OCI-M2 (cell line): Measurements from ENCODE around the gene VSTM2A.
"Not testable (repeated sequence)": the region's sequence is repeated elsewhere in the genome, so short reads cannot be mapped to it uniquely, and the experiment has no call there.

Experiments used
- DNase-seq: peaks from one replicate; lab custom pipeline; 2025; ENCODE audit not compliant: unreplicated experiment; lab: John Stamatoyannopoulos, UW

VSTM2A gene

DNA sequence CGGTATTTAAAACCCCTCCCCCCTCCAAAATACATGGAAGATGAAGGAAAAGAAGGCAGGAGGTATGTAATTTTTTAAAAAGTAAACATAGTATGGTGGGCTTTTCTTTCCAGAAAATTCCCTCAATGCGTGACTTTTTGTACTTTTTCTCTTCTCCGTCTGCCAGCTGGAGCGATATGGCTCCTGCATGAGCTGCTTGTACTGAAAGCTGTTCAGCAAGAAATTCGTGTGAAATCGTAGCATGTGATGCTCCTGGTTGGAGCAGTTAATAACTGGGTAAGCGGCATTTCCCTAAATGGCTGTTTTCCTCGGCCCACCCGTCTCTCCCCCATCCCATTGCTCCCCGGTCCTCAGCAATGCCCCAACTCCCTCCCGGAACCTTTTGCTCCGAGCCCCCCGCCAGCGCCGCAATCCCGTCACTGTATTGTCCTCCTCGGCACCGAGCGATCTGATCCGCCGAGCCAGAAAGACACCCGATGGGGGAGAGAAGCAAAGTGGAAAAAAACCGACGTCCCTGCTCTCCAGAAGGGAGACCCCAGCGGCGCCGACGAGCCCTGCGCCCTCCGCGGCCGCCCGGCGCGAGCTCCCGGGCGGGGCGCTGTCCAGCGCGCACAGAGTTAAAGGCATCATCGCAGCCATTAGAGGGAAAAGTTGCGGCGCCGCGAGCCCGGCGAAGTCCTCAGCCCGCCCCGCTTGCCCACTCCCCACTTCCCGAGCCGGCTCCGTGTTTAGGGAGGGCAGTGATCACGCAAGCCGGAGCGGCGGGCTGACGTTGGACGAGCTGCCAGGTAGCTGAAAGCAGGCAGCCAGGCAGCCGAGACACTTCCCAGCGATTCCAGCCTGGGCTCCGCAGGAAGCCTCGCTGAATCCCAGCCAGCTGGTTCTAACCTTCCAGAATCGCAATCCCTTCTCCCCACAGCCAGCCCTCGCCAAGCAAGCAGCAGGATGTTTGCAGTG is at the start of gene VSTM2A:
TSS of gene VSTM2A (plus strand) at position 707 of the 957 bp plus-strand sequence. CDS start 356 bp downstream, outside the sequence.
- DNase-seq: no peak

GRCh38 chr7:54504531-54504930 is 37.6 kb upstream of the VSTM2A start:
- not testable (repeated sequence) for DNase-seq

- DNase-seq: no peak
Observed at GRCh38 chr7:54529568-54529967, 12.6 kb upstream of the VSTM2A start.

- no peak for DNase-seq
Observed at GRCh38 chr7:54538122-54538521, 4.1 kb upstream of the VSTM2A start.

DNA sequence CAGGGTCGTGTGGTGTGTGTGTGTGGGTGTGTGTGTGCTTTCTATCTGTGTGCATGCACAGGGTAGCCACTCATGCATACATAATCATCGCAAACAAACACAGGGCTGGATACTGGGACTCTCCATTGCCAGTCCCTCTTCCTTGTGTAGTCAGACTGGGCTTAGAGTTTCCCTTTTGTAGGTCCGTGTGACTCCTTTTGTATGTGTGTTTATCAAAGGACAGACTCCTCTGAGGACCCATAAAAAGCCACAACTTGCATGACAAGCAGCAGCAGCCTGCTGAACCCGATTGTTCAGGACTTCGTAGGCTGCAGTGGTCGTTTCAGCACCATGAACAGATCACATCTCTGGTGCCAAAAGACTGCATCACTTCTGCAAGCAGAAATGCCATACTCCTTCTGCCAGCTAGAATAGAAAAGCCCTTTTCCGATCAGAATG is 895 bp downstream of the VSTM2A start:
- no peak for DNase-seq

DNA sequence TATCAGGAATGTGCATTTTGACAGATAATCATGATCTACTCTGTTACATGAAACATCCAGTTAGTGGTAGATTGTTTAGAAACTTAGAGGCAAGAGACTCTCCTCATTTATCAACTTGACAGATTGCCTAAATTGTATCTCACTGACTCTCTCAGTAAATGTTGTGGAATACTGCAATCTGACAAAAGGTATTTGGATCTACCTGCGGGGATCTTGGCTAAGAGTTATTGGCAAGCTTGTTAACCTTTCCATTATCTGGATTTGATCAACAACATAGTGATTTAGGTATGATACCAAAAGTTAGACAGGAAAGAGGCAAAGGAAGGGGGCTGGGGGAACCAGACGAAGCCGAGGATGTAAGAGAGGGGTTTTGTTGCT is 2.0 kb downstream of the VSTM2A start:
- no peak for DNase-seq

DNA sequence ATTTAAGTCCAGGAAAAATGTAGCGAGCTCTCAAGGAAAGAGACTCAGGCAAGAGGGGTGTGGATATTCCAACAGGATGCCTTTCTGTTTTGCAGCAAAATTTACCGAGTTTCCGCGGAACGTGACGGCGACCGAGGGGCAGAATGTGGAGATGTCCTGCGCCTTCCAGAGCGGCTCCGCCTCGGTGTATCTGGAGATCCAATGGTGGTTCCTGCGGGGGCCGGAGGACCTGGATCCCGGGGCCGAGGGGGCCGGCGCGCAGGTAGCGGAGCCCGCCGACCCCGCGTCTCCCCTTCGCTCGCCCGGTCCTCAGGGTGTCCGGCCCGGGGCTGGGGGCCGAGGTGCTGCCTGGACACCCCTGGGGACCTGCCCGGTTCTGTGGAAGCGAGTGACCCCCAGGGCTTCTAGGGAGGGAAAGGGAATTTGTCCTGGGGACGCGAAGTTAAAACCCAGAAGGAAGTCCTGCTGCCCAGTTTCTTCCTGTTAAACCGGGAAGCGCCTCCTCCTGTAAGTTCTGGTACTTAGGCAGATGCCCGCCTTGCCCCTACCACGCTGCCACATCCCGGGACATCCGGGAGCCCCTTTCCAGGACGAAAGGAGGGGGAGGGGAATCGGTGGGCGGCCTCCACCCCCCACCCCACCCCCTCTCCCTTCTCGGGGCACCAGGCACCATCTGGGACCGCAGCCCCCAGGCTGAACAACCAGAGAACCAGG is 2.5 kb downstream of the VSTM2A start:
- no peak for DNase-seq

- DNase-seq: no peak
Observed at GRCh38 chr7:54545241-54545563, 3.0 kb downstream of the VSTM2A start.

DNA sequence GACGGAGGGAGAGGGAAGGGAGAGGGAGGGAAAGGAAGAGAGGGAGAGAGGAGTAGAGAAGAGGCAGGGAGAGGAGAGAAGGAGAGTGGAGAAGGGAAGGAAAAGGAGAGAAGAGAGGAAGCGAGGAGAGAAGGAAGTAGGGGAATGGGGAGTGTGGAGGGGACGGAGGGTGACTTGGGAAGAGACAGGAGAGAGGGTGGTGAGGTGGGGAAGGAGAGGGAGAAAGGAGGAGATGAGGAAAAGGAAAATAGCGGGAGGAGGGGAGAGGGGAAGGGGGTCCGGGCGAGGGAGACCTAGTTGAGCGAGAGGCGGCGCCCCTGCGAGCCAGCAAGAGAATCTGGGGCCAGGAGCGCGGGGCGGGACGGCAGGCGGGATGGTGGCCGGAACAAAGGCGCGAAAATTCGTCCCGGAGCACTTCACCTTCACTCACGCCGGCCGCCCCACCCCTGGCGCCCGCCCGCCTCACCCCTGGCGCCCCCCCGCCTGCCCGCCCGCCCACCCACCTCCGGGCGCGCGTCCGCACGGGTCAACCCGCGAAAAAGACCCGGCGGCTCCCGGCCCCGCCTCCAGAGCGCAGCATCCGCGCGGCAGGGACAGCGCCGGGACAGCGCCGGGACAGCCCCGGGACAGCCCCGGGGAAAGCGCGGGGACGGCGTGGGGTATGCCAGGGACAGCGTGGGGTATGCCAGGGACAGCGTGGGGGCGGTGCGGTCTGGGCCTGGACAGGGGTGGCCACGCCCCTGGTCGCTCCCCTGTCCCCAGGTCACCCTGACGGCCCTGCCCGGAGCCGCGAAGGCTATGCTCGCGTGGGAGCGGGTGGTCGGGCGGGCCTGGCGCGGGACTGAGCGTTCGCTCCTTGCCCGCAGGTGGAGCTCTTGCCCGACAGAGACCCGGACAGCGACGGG is 4.2 kb downstream of the VSTM2A start:
- no peak for DNase-seq

GRCh38 chr7:54546986-54547314 is 4.8 kb downstream of the VSTM2A start:
- DNase-seq: no peak

GRCh38 chr7:54550471-54550870 is 8.3 kb downstream of the VSTM2A start:
- DNase-seq: no peak

- no peak for DNase-seq
Observed at GRCh38 chr7:54556121-54556520, 13.9 kb downstream of the VSTM2A start.

DNA sequence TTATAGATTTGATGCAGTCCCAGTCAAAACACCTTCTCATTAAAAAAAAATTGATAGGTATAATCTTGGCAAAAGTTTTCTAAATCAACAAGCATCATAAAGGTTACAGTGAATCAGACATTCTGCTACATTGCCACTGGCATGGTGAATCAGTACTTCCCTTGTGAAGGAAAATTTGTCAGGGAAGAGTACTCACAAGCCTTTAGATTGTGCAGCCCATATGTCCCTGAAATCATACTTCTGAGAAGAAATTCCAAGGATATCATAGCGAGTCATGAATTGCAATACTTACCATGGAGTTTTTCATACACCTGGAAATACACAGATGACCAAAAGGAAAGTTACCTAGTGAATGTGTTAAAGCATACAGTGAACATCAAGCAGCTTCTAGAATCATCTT is 17.2 kb downstream of the VSTM2A start:
- DNase-seq: no peak

DNA sequence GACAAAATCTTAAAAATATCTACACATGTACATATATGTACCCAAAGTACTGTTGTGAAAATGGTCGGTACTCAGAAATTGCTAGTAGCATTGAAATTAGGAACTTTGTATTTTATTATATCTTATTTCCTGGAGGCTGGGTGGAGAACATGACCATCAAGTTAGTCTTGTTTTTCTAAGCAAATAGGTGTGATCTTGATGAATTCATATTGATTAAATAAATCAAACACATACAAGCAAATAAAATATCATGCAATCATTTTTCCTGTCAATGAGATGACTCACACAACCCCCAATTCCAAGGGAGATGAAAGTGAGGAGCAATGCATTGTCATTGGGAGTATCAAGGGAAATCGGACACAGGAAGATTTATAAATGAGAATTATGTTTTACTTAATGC is 18.0 kb downstream of the VSTM2A start:
- no peak for DNase-seq

DNA sequence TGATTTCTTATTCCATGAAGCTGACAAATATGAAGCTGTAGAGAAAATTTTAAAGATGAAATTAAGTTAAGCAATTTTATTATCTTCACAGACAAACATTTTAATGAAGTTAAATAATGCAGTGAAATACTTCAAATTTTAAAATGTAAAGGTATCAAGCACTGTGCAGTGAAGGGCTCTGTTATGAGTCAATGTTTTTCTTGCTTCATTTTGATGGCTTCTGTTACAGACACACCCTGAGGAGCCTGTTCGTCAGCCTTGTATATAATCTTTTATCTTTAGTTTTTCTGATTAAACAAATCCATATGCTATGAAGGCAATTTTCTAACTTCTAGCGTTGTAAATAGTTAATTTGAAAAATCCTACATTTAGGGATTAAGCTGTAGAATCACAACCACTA is 18.5 kb downstream of the VSTM2A start:
- DNase-seq: no peak

DNA sequence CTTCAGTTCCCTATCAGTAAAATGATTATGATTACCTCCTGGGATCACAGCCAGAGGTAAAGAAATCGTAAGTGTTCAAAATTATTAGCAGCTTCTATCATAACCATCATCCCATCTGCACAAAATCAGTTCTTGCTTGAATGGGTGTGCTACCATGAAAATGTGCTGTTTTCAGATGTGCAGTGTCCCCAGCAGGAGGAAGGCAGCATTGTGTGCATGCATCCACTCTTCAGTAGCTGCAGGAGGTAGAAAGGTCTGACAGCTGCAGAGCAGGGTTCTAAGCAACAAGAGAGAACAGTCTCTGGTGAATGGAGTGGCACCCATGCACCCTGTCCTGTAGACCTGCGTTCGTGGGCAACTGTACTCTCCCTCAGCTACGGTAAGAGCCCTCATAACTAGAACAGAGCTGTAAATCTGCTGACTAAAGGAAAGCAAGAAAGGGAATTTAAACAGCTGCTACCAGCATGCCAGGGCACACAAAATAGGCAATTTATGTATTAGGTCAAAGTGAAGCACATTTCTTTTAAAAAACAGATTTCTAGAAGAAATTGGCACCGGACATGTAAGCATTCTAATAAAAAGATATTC is 21.2 kb downstream of the VSTM2A start:
- DNase-seq: no peak

DNA sequence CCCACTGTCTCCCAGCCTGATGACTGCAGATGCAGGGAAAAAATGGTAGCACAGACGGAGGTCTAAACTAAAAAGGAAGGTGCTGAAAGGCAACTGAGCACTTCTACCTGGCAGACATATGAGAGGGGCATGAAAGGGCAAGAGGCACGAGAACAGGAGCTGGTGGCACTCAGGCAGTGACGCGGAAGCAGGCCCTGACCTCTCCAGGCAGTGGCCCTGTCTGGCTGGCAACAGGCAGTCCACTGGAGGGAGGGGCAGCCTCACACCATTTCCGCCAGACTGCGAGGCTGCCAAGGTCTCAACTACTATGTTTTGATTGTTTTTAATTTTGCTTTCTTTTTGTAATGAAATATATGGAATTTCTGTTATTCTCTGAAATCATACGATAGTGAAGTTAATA is 23.3 kb downstream of the VSTM2A start:
- no peak for DNase-seq

- no peak for DNase-seq
Observed at GRCh38 chr7:54581511-54581910, 39.3 kb downstream of the VSTM2A start.

DNA sequence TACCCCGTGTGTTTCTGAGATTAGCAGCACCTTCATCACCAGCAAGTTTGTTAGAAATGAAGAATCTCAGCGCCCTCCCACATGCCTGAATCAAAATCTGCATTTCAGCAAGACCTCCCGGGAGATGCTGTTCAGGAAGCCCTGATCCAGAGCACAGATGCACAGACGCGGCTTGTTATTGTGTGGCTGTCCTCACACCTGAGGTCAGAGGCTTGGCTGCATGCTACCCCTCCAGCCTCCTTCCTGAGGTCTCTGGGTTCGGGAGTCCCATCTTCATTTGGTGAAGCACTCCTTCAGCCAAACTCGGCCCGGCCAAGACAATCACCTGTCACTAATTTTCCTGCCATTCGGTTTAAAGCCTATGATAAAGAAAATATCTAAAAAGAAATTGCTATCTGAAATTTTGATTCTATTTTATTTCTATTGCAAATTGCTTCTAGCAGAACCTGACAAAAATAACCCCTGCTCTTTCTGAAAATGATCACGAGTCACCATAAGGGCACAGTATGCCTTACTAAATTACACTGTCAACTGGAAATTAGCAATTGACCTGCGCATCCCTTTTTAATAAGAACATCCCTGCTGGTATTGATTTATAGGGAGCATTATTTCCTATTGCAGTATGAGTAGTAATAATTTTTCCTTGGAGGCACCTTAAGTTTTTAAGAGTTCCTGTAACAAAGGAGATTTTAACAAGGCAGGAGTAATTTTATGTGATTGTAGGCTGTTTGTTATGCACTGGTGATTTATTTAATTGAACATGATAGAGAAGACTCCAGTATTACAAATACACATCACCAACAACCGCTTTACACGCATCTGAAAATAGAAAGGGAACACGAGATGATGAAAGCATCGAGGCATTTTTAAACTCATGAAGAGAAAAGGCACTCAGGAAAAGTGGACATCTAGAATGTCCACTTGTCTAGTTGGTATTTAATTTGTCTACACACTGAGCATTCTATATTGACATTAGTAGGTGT is 49.5 kb downstream of the VSTM2A start:
- no peak for DNase-seq

DNA sequence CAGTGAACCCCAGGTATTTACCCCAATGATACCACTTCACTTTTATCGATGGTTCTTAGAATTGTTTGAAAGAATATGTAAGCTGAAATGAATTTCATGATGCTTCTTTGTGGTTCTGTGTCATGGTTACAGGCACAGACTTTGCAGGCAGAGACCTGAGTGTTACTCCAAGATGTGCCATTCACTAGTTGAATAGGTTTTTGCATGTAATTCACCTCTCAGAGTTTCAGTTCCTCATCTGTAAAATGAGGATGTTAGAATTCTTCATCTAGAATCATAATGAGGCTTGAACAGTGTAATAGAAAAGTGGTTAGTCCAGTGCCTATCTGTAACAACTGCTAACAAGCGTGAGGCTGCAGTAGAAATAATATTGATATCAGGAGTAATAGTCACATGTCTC is 54.6 kb downstream of the VSTM2A start:
- DNase-seq: no peak
